CD4-positive, alpha-beta T cell treated with Interleukin-4 for 4 hours (primary cell): ENCODE data around the gene OR5D16.
"Not testable (repeated sequence)": the region's sequence is repeated elsewhere in the genome, so short reads cannot be mapped to it uniquely, and the experiment has no call there.

ENCODE experiments used
- DNase-seq: peaks from one replicate; pipeline ENCODE4 v3.0.0-alpha.2; 2020

Gene OR5D16

DNA sequence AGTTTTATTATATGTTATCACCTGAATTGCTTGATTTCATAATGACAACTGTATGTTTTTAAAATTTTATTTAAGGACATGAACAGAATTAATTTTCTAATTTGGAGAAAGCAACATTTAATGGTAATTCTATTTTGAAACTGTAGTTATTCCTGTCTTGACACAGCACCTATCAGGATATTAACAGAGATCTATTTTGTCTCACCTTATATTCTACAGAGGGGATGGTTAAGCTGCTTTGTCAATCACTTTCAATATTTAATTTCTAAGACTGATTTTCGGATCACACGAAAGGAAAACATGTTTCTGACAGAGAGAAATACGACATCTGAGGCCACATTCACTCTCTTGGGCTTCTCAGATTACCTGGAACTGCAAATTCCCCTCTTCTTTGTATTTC, at the start of gene OR5D16:
TSS of gene OR5D16 (plus strand) at position 301 of the 400 bp plus-strand sequence. CDS start at position 301, 0 bp downstream.
- no peak for DNase-seq

DNA sequence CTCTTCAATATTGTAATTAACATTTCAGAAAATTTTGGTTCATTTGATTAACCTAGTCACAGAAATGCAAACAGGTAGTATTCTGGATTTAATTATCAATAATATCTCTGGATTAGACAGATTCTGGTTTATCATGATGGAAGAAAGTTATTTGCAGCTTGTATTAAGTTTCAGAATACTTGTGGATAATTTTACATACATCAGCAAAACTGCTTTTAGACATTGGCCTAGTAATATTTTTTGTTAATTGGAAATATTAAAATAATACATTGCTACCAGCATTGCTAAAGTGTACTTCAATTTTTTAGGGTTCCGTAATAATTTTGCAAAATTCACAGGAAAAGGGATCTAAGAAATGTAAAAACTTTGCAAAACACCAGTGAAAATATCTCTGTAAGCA, 46.9 kb upstream of the OR5D16 start:
- DNase-seq, result no peak

DNA sequence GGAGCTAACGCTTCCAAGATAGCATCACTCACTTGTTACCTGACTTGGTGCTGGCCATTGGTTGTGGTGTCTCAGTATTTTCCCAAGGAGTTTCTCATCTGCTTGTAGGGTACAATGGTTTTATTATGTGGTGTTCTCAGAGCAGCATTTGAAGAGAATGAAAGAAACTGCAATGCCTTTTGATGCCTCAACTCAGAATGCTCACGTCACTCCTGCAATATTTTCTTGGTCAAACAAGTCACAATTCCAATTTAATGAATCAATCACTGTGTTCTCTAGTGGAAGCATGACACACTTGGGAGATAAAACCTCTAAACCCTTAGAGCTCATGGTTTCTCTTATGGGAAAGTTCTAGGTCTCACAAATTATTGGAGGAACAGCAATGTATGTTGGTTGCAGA, 45.2 kb upstream of the OR5D16 start:
- DNase-seq, result no peak

DNA sequence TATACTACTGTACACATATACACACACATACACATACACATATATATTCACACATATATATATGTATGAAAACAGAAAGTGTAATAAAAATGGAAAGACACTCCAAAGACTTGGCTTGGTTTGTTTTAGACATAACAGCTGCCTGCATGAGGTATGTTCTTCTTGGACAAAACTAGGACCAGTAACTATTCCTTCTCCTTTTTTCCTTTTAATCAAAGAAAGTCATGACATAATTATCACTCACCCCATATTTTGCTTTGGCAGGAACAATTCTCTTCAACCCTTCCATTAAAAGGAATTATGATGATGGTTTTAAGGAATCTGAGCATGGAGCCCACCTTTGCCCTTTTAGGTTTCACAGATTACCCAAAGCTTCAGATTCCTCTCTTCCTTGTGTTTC, 43.3 kb upstream of the OR5D16 start, which contains the start of gene OR5D14:
TSS of gene OR5D14 (plus strand) at position 301 of the 400 bp plus-strand sequence. CDS start at position 301, 0 bp downstream.
- DNase-seq, result no peak

DNA sequence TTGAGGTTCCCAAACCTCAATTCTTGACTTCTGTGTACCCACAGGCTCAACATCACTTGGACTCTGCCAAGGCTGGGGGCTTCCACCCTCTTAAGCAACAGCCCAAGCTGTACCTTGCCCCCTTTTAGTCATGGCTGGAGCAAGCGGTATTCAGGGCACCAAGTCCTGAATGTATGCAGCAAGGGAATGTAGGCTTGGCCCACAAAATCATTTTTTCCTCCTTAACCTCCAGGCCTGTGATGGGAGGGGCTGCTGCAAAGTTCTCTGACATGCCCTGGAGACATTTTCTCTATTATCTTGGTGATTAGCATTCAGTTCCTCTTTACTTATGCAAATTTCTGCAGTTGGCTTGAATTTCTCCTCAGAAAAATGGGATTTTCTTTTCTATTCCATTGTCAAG, 32.3 kb upstream of the OR5D16 start:
- no peak for DNase-seq

DNA sequence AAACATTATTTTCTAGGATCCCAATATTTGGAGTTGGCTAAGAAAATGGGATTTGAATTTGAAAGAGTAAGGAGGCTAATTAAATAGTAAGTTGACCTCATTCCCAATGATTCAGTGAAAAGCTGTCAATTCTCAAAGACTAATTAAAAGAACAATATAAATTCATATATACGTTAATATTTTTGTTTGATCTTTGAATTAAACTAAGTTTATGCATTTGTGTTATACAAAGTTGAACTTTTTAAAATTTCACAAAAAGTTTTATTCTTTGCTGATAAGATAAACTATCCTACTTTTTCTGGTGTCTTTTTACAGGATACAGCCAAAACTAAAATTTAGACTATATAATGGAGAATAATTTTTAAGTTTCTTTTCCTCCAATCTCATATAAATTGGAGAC, 27.5 kb upstream of the OR5D16 start, which contains the start of gene OR5L1:
TSS of gene OR5L1 (plus strand) at position 301 of the 400 bp plus-strand sequence. CDS start 100 bp downstream, outside the sequence.
- DNase-seq, result no peak

DNA sequence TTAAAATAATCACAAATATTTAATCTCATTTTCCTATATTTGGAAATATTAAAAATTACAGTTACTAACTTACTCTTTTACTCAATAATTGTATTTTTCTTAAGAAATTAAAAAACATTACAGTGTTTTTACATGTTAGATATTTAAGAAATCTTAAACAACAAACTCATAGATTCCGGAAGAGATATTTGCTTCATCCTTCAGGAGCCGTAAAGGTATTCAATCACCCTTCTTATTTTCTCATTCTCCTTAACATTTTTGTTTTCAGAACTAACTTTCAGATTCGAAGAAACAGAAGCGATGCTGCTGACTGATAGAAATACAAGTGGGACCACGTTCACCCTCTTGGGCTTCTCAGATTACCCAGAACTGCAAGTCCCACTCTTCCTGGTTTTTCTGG, 19.2 kb upstream of the OR5D16 start, which contains the start of gene OR5D18:
TSS of gene OR5D18 (plus strand) at position 301 of the 400 bp plus-strand sequence. CDS start at position 301, 0 bp downstream.
- DNase-seq, result no peak

DNA sequence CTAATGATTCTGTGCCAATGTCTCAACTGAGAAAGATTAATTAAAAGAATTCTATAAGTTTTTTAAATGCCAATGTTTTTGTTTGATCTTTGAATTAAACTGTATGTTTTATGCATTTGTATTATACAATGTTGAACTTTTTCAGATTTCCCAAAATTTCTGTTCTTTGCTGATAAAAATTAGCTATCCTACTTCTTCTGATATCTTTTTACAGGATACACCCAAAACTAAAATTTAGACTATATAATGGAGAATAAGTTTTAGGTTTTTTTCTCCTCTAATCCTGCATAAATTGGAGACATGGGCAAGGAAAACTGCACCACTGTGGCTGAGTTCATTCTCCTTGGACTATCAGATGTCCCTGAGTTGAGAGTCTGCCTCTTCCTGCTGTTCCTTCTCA, 11.6 kb upstream of the OR5D16 start, which contains the start of gene OR5L2:
TSS of gene OR5L2 (plus strand) at position 301 of the 400 bp plus-strand sequence. CDS start at position 301, 0 bp downstream.
- no peak for DNase-seq

DNA sequence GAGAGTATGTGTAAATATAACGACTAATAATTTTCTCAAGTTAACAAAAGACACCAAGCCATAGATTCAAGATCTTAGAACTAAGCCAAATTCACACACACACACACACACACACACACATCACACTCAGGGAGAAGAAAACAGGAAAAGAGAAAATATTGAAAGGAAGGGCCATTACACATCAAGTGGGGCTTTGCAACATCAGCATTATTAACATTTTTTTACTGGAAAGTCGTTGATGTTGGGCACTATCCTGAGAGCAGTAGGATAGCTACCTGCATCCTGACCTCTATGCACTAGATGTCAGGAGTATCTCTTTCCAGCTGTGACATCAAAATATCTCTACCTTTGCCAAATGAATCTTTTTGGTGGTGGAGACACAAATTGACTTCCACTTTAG, 8.9 kb downstream of the OR5D16 start:
- no peak for DNase-seq

DNA sequence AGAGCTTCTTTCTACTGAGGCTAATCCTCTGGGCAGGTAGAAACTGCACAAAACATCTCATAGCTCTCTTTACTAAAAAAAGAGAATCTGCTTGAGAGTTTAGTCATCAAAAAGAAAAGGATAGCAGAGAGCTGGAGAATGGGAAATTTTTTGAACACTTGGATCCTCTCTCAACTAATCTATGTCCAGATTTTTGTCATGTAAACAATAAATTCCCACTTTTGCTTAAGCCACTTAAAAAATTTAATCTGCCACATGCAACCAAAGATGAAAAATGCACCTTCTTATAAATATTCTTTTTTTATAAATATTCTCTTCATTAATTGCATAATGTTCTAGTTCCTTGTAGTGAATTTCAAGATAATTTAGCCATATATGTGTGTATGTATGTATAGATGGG, 10.5 kb downstream of the OR5D16 start:
- DNase-seq, result no peak

DNA sequence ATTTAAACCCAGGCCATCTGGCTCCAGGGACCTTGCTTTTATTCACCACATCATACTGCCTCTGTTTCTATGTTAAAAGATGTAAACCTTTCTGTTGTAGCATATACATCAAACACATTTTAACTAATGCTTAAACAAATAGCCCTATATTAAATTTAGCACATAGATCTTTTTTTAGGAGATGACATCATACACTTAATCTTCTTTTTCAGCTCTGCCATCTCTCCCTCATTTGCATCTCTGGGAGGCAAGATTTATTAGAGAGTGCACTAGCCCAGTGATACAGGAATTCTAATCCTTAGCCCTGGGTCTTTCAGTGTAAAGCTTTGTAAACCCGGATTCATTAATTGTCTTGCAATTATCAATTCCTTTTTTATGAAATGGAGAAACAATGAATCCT, 13.6 kb downstream of the OR5D16 start:
- DNase-seq, result no peak

DNA sequence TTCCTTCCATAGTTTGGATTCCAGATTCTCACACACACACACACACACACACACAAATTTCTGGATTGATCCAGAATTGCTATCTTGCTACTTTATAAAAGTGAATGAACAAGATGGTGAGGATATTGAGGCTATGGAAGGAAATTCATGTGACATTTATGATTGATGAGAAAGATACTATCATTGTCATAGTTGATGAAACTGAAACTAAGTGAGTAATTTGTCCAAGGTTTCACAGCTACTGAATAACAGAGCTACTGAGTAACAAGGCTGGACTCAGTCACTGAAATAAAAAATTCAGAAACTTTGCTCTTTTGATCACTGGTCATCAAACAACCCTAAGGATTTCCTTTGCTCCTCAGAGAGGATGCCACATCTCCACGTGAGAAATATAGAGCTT, 16.2 kb downstream of the OR5D16 start:
- DNase-seq, result no peak

DNA sequence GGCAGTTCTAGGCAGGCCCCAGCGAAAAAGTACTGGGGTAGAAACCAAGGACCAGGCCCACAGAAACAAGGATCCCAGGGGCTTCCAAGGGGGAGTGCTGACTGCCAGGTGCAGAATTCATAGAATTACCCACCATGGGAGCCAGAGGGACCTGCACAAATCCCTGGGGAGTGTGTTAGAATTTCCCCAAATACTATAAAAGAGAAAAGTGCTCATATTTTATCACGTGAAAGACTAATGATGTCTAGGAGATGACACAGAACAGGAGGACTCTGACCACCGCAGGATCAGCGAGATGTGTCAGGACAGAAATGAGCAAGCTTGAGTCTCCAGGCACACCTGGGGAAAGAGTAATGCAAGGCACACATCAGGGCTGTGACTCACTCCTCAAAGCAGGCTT, 28.8 kb downstream of the OR5D16 start:
- DNase-seq, result not testable (repeated sequence)

DNA sequence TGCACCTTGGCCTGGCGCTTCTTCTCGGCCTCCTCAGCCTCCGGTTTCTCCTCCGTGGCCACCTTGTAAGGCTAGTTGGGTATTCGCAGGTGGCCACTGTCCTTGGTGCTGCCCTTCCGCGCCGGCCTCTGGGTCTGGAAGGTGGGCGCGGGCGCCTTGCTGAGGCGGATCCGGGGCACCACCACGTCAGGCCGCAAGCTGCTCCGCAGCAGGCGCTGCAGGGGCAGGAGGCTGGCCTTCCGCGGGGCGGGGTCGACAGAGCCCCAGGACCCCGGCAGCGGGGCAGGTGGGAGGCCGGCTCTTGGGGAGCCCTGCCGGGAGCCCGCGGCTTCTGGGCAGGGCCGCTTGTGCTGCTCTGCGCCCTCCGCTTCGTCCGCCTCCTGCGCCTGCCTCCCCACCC, 34.2 kb downstream of the OR5D16 start:
- not testable (repeated sequence) for DNase-seq

DNA sequence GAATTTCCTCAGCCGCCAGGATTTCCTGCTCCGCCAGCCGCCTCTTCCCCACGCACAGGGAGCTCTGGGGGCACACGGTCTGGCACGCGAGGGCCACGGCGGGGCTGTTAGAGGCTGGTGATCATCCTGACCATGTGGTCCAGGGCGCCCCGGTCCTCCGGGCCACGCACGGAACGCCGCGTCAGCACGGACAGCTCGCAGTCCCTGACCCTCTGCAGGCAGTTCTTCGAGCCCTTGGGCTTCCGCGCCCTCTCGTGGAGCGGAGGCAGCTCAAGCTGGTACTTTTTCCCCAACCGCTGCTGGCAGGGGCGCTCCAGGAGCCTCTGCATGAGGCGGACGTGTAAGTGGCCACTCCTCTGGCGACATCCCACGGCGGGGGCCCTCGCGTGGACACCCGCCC, 34.6 kb downstream of the OR5D16 start:
- not testable (repeated sequence) for DNase-seq

DNA sequence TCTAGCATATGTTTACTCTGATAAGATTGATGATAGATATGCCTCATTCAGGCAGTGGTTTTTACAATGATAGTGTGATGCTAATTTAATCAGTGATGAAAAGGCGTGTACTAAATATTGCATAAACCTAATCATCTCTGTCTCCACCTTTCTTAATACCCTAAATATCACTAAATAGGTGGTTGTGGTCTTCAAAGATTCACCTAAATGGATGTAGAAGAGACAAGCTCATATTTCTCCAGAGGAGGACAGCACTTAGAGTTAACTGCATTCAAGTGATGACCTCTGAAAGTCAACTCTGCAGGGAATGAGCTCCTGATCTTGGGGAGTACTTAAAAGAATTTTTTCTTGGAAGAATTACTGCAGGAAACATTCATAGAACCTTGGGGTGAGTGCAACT, 44.4 kb downstream of the OR5D16 start, which contains the start of gene TRIM51:
TSS of gene TRIM51 (plus strand) at position 301 of the 400 bp plus-strand sequence. CDS start 2,132 bp downstream, outside the sequence.
- not testable (repeated sequence) for DNase-seq

DNA sequence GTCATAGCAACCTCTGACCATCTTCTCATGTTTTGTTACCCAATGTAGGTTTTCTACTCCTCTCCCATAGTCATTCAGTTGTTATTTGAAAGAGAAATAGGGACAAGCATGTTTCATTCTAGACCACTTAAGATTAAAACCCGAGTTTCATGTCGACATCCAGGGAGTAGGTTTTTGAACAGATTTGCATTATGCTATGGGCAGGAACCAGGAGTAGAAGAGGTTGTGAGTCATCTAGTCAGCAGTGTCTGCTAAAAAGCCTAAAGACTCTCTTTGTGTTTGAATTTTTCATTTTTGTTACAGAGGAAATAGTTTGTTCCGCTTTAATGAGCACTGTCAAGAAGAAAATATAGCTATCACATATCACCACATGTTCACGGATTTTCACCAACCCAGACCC, 46.4 kb downstream of the OR5D16 start:
- DNase-seq, result not testable (repeated sequence)

DNA sequence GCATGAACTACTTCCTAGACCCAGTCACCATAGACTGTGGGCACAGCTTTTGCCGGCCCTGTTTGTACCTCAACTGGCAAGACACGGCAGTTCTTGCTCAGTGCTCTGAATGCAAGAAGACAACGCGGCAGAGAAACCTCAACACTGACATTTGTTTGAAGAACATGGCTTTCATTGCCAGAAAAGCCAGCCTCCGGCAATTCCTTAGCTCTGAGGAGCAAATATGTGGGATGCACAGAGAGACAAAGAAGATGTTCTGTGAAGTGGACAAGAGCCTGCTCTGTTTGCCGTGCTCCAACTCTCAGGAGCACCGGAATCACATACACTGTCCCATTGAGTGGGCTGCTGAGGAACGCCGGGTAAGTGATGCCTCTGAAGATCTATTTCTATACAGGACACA, 46.9 kb downstream of the OR5D16 start:
- not testable (repeated sequence) for DNase-seq
